ENCODE measurements around the gene MAN2A2.
"Not testable (repeated sequence)": the region's sequence is repeated elsewhere in the genome, so short reads cannot be mapped to it uniquely, and the experiment has no call there.

MAN2A2 gene

GRCh38 chr15:90921887-90922286 is 18.8 kb downstream of the MAN2A2 start:
- DNase-seq (ENCODE audit: low read depth), result no peak

GRCh38 chr15:90922712-90923322 is 19.7 kb downstream of the MAN2A2 start:
- not testable (repeated sequence) for DNase-seq (ENCODE audit: low read depth)

DNA sequence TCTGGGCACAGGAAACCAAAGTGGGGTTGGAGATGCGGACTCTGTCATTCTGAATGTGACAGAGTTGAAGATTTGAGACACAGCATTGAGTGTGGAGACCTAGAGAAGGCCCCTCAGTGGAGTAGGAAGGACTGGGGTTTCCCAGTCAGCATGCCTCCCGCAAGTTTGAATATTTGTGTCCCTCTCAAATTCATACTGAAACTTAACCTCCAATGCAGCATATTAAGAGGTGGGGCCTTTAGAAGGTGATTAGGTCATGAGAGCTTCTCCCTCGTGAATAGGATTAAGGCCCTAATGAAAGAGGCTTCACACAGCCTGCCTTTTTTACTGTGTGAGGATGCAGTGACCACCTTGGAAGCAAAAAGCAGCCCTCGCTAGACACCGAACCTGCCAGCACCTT is 21.3 kb downstream of the MAN2A2 start:
- no peak for DNase-seq (ENCODE audit: low read depth)

DNA sequence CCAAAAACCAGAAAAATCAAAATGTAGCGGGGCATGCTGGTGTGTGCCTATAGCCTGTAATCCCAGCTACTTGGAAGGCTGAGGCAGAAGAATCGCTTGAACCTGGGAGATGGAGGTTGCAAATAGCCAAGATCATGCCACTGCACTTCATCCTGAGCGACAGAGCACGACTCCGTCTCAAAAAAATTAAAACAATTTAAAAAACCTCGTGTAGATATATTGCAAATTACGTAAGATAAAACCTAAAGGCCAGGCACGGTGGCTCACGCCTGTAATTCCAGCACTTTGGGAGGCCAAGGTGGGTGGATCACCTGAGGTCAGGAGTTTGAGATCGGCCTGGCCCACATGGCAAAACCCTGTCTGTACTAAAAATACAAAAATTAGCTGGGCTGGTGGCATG is 23.7 kb downstream of the MAN2A2 start:
- DNase-seq (ENCODE audit: low read depth), result not testable (repeated sequence)

DNA sequence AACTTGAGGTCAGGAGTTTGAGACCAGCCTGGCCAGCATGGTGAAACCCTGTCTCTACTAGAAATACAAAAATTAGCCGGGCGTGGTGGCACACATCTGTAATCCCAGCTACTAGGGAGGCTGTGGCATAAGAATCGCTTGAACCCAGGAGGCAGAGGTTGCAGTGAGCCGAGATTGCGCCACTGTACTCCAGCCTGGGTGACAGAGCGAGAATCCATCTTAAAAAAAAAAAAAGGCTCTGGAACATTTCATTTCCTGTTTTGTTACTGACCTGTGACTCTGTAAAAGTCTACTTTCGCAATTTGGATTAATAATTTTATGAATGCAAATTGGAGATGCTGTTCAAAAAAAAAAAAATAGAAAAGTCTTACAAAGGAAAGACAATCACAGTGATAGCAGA is 25.0 kb downstream of the MAN2A2 start:
- DNase-seq (ENCODE audit: low read depth), result not testable (repeated sequence)

DNA sequence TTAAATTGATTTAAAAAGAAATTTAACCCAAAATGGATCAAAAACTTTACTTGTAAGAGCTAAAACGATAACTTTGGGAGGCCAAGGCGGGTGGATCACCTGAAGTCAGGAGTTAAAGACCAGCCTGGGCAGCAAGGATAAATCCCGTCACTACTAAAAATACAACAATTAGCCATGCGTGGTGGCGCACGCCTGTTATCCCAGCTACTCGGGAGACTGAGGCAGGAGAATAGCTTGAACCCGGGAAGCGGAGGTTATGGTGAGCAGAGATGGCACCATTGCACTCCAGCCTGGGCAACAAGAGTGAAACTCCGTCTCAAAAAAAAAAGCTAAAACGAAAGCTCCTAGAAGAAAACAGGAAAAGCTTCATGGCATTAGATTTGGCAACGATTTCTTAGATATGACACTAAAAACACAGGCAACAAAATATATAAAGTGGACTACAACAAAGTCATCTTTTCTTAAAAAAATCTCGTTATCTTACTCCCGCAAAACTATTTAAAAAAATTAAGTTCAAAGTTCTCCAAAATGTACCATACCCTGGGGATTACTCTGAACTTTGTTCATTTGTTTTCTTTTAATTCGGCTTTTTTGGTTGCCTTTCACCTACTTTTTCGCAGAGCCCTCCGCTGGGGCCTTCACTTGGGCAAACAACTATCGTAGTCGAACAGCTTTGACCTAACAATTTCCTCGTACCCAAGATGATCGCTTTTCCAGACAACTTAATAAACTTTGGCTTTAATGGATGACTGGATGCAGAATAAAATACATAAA is 26.3 kb downstream of the MAN2A2 start:
- DNase-seq (ENCODE audit: low read depth), result no peak

- DNase-seq (ENCODE audit: low read depth), result no peak
Measured at GRCh38 chr15:90930861-90931574, 27.9 kb downstream of the MAN2A2 start.

DNA sequence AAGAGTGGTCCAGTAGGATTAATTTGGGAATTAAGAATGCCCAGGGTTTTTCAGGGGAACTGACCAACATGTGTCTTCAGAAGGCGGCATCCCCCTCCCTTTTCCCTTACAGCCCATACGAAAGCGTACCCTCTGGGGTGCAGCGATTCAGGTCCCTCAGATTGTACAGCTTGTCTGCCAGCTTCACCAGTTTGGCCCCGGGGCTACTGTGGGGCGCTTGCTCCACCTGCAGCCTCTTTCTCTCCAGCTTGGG is 28.4 kb downstream of the MAN2A2 start:
- DNase-seq (ENCODE audit: low read depth), result no peak

DNA sequence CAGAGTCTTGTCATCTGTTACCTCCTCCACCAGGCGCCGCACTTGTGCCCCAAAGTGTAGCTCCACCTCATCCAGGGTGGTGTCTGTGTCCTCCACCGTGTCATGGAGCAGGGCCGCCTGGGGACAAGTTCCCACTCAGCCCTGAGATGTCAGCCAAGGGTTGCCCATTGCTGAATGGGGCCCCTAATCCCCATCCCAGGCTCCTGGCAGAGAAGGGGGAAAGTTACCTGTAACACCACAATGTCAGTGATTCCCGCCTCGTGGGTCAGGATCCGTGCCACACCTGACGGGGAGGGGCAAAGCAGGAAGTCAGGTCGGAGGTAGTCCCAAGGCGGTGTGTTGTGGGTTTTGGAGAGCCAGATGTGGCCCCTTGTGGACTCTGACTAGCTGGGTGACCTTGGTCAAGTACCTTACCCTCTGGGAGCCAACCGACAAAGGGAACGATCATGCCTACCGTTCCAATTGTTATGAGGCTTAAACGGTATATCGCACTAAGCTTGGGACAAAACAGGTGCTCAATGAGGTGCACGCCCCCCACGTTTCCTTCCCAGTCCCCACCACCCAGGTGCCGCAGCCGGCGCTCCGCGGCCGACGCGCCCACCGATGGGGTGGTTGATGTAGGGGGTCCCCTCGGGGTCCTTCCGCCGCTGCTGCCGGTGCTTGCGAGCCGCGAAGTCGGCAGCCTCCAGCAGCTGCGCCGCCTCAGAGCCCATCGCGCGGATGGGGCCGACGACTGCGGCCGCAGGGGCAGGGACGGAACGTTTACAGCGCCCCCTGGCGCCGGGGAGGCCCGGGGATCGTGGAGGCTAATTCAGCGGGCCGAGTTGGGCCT is 28.9 kb downstream of the MAN2A2 start, which contains the start of gene HDDC3:
Gene HDDC3, minus strand, starts transcription at position 722 of the 832 bp plus-strand sequence. Its CDS starts 9 bp downstream, at position 713.
- DNase-seq (ENCODE audit: low read depth), result peak; percentile 84

GRCh38 chr15:90932660-90932991 is 29.5 kb downstream of the MAN2A2 start:
- DNase-seq (ENCODE audit: low read depth), result no peak

GRCh38 chr15:90933301-90933700 is 30.2 kb downstream of the MAN2A2 start:
- DNase-seq (ENCODE audit: low read depth), result no peak

DNA sequence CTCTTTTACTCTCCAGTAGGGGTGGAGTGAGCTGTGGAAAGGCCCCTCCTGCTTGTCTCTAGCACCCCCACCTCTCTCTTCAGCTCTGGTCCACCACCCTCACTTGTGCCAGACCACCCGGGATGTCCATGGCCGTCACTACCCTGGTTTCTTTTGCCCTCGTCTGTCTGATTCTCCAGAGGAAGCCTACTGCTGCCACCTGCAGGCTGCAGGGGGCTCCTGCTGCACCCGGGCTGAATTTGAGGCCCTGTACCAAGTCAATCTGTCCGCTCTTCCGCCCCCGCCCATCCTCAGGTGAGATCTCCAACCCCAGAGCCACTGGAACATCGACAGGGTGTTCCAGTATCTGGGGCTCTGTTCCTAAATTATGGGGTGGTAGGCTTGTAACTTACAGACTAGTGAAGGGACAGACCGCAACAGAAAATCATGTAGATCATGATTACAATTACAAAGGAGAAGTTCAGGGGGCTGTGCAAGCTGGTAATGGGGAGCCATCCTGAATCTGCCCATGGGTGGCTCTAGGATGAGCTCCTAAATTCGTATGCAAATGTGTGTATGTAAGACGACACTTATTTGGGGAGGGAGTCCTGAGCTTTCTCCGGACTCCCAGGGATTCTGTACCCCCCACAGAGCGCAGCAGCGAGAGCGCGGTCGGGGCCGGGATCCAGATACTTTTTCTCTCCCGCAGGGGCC is 31.3 kb downstream of the MAN2A2 start:
- DNase-seq (ENCODE audit: low read depth), result peak; percentile 69

DNA sequence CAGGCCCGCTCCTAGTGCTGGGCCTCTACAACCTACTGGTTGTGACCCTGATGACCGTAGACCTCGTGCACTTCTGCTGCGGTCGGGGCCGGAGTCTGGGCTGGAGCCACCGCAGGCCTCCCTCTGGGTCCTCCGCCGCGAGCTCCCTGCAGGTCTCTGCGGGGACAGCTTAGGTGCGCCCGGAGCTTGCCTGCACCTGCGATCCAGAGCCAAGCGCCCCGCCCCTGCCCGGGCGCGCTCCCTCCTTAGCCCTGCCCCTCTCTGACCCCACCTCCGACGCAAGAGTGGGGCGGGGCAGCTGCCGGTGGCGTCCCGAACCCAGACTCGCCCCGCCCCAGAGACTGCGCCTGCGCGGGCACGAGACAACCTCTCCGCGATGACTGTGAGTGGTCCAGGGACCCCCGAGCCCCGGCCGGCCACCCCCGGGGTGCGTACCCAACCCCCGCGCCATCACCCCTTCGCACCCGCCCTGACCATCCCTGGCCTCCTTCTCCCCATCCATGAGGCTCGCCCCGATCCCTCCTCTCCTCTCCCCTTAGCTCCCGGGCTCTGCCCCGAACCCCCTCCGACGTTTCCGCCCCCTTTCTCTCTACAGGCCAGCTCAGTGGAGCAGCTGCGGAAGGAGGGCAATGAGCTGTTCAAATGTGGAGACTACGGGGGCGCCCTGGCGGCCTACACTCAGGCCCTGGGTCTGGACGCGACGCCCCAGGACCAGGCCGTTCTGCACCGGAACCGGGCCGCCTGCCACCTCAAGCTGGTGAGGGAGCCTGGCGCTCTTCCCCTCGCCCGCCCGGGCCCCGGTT is 32.0 kb downstream of the MAN2A2 start, which contains the start of gene UNC45A:
Gene UNC45A, plus strand, starts transcription at position 337 of the 803 bp plus-strand sequence. Its CDS starts 40 bp downstream, at position 377.
- peak; percentile 92 for DNase-seq (ENCODE audit: low read depth)

GRCh38 chr15:90936823-90937222 is 33.7 kb downstream of the MAN2A2 start:
- no peak for DNase-seq (ENCODE audit: low read depth)

- DNase-seq (ENCODE audit: low read depth), result no peak
Measured at GRCh38 chr15:90938261-90938660, 35.2 kb downstream of the MAN2A2 start.

DNA sequence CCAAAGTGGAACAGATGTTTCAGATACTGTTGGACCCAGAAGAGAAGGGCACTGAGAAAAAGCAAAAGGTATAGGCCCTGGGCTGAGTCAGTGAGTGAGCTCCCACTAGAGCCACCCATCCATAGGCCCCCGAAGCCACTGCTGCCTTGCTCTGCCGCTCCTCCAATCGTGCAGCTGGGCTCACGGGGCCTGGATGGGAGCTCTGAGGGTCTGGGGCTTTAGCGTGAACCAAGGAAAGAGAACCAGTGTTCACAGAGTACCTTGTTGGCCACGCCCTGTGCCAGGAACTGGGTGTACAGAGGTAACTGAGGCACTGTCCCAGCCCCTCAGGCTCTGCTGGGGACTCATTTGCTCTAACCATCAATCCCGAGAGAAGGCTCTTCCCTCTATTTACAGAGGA is 36.7 kb downstream of the MAN2A2 start:
- DNase-seq (ENCODE audit: low read depth), result no peak

- DNase-seq (ENCODE audit: low read depth), result no peak
Measured at GRCh38 chr15:90941038-90941437, 37.9 kb downstream of the MAN2A2 start.

GRCh38 chr15:90942354-90943120 is 39.4 kb downstream of the MAN2A2 start:
- no peak for DNase-seq (ENCODE audit: low read depth)

DNA sequence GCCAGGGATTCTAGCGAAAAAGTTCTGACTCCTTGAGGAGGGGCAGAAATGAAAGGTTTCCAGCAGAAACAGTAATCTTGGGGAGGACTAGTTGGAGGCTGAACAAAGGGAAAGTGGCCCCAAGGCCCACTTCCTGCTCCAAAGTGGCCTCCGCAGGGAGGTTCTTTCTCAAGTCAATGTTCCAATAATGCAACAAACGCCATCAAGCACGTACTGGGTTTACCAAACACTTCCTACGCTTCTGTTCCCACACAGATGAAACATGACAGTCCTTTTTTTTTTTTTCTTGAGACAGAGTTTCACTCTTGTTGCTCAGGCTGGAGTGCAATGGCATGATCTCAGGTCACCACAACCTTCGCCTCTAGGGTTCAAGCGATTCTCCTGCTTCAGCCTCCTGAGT is 42.0 kb downstream of the MAN2A2 start:
- no peak for DNase-seq (ENCODE audit: low read depth)

GRCh38 chr15:90946538-90946937 is 43.4 kb downstream of the MAN2A2 start:
- DNase-seq (ENCODE audit: low read depth), result no peak

Data from stimulated activated CD8-positive, alpha-beta memory T cell treated with anti-CD3 and anti-CD28 coated beads, Interleukin-12 subunit alpha, Interleukin-12 subunit beta, amount 100 ng/mL, for 1 hour (primary cell).